ENCODE data around the gene SECISBP2L.

DNA sequence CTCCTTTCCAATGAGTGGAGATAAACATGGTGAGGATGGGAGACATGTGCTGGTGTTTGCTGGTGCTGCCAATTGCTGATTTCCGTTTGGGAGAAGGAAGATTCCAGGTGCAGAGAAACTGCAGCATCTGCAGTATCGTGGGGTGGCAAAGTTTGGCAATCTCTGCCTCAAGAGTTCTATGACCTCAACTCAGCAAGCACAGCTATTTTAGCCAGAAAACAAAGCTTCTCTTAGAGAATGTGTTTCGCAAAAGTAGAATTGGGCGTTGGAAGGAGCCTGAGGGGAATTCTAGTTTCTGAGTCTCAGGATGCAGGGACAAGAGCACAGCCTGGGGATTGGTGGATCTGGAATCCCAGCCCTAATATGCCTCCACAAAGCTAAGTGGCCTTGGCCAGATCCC lies 64.3 kb downstream of the SECISBP2L start:
- TF ChIP-seq, protein P1, sequence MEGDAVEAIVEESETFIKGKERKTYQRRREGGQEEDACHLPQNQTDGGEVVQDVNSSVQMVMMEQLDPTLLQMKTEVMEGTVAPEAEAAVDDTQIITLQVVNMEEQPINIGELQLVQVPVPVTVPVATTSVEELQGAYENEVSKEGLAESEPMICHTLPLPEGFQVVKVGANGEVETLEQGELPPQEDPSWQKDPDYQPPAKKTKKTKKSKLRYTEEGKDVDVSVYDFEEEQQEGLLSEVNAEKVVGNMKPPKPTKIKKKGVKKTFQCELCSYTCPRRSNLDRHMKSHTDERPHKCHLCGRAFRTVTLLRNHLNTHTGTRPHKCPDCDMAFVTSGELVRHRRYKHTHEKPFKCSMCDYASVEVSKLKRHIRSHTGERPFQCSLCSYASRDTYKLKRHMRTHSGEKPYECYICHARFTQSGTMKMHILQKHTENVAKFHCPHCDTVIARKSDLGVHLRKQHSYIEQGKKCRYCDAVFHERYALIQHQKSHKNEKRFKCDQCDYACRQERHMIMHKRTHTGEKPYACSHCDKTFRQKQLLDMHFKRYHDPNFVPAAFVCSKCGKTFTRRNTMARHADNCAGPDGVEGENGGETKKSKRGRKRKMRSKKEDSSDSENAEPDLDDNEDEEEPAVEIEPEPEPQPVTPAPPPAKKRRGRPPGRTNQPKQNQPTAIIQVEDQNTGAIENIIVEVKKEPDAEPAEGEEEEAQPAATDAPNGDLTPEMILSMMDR (conservative IDR thresholded peaks at IDR 0.05; ENCODE audit: low read depth, low read length) = no peak
- TF ChIP-seq POLR2A (IDR thresholded peaks at IDR 0.05; ENCODE audit: low read depth, low read length) (no peak), RFX5 (IDR thresholded peaks at IDR 0.05; ENCODE audit: low read depth, low read length) (no peak)
